COLO668 (cell line): ENCODE data around the gene RSPH4A.
"Not testable (repeated sequence)": the region's sequence is repeated elsewhere in the genome, so short reads cannot be mapped to it uniquely, and the experiment has no call there.

ENCODE experiments used
- DNase-seq: peaks from one replicate; lab custom pipeline; 2025; ENCODE audit not compliant: unreplicated experiment; lab: John Stamatoyannopoulos, UW

RSPH4A gene

DNA sequence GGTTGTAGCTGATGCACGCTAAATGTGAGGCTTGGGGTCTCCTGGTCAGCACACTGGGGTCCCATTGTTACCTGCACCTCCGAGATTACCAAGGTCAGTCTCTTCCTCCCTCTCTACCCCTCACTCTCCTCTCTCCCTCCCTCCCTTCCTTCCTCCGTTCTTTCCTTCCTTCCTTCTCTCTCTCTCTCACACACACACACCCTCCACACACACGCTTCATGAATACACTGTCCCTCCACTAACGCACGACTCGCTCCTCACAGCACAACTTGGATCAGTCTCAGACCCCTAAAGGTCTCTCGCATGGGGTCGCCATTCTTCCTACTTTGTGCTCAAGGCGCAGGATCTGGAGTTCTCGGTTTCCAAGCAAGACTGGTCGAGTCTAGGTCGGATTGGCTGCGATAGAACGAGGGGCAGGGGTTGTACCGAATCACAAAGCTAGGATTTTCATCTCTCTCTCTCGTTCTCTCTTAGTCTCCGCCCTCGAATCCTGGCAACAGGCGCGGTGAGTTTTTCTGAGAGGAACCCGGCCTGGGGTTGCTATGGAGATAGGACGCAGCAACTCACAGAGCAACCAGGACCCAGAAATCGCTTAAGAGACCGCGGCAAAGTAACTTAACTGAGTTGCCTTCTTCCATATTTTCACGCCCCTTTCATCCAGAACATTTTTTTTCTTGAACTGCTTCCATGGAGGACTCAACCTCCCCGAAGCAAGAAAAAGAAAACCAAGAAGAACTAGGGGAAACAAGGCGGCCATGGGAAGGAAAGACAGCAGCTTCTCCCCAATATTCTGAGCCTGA, at the start of gene RSPH4A:
TSS of gene RSPH4A (plus strand) at position 543 of the 800 bp plus-strand sequence. CDS start at position 688, 145 bp downstream.
- DNase-seq: peak; percentile 77

DNA sequence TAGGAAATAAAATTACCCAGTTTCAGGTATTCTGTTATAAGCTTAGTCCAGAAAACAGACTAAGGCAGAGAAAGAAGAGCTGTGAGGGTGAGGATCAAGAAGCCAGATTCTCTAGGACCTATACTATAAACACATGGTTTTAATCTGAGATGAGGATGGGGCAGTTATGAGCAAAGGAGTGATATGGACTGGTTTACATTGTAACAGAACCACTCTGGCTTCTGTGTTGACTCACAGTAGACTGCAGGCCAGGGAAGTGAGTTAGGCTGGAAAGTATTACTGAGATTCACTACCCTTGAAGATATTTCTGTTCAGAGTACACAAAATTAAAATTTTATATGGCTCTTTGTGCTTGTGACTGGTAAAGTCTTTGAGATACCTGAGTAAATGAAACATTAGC, 48.2 kb upstream of the RSPH4A start:
- no peak for DNase-seq

DNA sequence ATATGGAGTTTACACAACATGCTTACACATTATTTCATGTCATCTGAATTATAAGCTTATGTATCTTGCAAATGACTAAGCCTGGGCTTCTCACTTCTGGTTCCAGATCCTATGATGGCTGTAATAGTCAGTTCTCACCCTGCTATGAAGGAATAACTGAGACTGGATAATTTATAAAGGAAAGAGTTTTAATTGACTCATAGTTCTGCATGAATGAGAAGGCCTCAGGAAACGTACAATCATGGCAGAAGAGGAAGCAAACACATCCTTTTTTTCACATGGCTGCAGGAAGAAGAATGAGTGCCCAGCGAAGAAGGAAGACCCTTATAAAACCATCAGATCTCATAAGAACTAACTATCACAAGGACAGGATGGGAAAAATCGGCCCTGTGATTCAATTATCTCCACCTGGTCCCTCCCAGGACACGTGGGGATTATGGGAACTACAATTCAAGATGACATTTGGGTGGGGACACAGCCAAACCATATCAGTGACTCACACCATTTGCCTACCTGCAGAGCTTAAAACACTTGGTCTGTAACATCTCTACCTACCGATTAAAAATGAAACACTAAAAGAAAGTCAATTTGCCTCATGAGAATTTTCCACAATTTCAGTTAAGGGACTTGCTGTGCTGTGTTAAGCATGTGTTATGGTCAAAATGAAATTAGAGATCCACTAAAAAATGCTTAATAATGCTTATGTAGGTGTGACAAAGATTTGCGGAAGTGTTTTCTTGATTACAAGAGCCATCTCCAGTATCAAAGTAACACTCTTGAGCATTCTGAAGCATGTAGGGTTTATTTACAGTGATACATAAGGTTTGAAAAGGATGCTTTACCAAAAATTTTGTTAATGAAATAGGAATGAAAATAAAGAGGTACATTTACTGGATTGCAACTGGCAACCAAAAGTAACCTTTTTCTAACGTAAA, 47.2 kb upstream of the RSPH4A start:
- DNase-seq: no peak

DNA sequence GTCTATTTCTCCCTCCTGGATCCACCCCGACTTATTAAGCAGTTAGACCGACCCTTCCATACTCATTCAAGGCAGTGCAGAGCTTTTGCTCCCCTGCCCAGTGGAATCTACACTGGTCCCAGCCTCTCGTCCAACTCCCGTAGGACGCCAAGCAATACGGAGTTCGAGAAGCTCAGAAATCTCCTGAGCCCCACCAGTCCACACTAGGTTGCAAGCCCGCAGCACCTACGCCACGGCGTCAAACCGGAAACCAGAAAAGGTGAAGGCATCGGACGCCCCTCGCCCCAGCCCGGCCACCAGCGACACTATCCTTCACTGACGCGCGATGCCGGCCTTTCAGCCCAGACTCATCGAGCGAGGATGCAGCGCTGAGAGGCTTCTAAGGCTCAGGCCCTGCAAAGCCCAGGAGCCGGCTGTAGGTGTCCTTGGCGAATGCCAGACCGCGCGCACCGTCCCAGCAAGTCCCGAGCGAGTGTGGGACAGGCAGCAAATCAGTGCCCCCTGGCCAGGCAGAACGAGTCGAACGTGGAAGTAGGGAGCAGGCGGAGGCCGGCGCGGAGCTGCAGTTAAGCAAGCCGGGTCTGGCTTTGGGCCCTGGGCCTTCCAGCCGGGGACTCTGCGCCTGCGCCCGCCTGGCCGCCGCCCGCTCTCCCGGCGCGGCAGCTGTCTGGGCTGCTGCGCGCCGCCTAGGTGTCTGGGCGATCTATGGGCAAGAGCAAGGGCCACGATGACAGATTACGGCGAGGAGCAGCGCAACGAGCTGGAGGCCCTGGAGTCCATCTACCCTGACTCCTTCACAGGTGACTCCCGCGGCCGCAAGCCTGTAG, 45.2 kb upstream of the RSPH4A start, which contains the start of gene RWDD1:
TSS of gene RWDD1 (plus strand) at position 649 of the 827 bp plus-strand sequence. CDS start at position 728, 79 bp downstream.
- DNase-seq: peak; percentile 95

DNA sequence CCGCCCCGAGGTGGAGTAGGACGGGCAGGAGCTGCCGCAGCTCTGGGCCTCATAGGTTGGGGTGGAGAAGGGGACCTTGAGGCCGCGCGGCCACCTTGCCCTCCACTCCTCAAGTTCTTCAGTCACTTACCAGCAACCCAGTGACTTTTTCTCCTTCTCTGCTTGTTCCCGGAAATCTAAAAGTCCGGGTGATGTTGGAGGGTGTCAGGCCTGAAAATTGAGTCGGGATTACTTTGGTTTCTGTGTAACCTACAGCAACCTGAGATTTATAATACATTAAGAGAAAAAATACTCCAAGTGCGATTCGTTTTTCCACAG, 44.6 kb upstream of the RSPH4A start:
- no peak for DNase-seq

DNA sequence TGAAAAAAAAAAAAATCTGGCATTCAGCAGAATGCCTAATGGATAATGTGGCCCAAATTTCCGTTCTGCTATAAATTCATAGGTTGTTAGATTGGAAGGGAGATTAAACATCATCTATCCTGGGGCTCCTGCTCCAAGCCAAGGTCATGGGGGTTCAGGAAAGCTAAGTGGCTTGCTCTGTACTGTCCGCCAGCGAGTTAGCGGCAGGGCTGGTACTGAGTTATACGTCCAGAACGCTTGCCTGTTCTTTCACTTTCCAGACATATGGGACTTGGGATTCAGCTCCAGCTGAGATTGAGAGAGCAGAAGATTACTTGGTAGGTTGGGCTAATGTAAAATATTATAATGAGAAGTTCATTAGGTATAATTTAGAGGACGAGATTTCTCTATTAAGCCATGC, 44.1 kb upstream of the RSPH4A start:
- DNase-seq: peak; percentile 18

DNA sequence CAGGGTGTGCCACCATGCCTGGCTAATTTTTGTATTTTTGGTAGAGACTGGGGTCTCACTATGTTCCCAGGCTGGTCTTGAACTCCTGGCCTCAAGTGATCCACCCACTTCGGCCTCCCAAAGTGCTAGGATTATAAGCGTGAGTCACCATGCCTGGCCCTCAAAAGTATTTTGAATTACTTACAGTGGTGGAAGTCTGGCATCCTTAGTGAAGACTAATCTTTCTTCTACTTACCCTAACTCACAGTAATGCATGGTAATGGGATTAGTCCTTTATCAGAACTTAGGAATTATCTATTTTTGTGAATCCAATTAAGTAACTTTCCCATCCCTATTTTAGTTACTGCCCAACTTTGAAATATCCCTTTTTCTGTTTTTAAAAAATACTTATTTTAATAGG, 41.1 kb upstream of the RSPH4A start:
- DNase-seq: no peak

DNA sequence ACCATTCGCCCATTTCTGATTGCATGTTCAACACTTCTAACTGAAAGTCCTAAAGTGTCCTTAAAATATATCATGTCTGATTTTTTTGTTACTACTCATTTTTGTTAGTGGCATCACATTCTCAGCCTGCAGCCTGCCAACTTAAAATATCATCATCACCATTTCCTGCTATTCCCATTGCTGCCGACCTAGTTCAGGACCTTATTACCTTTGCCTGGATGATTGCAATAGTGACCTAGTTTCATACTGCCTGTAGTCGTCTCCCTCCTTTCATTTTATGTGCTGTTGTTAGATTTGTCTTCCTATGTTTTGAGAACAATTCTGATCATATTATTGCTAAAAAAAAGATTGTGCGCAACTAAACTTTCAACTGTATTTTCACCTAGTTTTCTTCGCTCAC, 38.8 kb upstream of the RSPH4A start:
- no peak for DNase-seq

DNA sequence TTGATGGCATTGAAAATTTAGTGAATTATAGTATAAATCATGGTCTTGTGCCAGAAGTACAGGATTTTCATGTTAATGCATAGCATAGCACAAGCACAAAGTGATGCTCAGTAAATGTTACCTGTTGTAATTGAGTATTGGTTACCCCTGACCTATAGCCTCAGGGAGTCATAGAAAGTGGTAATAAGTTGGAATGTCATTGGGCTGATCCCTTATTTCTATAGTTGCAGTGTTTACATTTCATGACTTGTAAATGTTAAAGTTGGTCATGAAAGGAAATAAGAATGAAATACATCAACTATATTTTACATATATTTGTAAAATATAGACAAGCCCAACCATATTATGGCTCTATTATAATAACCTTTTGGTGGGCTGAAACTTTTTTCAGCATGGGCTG, 37.9 kb upstream of the RSPH4A start:
- no peak for DNase-seq

DNA sequence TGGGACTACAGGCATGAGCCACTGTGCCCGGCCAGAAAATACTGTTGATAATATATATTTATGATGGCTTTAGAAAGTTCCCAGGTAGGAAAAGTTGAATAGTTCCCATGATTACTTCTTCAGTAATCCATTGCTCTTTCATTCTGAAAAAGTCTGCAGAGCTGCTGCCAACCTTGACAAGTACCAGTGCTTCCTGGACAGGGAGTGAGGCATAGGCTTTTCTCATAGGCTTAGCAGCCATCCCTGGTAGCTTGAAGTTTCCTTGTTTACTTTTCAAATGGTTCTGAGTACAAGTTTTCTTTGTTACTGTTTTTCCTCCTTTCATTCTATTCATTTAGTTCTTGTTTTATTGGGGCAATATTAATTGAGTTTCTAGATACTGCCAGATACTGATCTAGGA, 37.1 kb upstream of the RSPH4A start:
- DNase-seq: no peak

DNA sequence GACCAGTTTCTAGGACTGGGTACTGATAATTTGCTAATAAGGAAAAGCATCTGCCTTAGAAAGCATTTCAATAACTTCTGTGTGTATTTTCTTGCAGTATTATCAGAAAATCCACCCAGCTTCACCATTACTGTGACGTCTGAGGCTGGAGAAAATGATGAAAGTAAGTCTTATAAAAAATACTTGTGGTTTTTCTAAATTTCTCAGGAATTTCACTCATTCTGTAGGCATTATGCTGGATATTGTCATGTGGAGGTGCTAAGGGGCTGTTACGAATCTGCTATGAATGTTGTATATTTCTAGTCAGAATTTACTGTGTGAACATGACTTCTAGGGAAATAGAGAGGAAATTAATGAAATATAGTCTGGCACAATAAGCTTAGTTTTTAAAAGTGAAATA, 36.1 kb upstream of the RSPH4A start:
- no peak for DNase-seq

DNA sequence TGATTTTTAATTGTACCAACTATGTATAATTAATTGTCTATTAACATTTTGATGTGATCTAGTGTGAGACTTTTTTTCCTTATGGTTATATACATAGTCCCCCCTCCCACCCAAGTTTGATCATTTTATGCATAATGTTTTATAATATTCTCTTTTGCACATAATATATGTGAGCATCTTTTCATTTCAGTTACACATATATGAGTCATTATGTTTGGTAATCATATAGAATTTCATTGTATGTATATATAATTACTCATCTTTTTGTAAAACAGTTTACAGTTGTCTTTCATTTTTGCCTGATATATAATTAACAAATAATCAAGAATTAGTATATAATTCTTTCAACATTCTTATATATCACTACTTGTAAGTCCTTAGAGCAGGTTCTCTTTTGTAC, 30.0 kb upstream of the RSPH4A start:
- no peak for DNase-seq

DNA sequence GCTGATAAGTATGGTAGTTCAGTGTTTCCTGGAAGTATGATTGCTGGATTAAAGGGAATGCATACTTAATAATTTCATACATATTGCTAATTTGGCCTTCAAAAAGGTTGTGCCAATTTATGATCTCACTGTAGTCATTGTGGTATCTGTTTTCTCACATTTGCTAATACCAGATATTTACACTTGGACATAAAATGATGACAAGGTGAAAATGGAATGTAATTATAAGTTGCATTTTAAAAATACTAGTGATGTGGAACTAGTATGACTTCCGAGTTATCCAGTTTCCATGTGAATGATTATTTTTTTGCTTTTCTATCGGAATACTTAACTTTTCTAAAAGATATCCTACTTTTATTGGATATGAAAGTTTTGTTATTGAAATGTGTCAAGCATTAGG, 29.5 kb upstream of the RSPH4A start:
- DNase-seq: no peak

DNA sequence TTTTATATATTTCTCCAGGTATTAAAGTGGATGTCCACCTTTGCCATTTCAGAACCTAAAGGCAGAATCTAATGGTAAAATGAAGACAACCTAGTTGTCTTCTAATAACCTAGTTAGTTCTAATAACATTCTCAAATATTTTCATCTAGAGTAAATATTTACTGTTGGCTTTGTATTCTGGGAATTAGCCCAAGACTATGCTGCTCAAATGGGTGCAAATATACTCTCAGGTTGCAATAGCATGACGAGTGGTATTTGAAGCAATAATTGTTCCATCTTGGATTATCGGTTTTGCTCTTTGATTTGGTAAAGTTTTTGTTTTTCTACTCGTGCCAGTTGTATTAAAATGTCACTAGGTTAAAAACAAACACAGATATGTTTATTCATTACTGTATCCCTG, 21.0 kb upstream of the RSPH4A start:
- no peak for DNase-seq

DNA sequence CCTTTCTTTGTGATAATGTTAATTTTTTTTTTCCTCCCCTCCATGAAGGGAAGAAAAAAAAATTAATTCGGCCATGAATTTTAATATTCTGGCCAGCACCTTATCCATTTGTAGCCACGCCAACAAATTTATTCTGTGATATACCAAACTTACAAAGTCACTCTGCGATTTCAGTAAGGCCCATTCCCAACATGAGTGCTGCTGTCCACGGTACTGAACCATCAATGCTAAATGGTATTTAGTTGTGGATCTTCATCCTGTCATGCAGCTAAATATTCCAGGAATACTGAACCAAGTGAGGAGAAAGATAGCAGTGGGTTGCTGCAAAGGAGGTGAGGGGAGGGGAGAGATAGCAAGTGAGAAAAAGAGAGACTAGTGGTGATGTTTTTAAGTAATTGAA, 19.5 kb upstream of the RSPH4A start:
- DNase-seq: no peak

DNA sequence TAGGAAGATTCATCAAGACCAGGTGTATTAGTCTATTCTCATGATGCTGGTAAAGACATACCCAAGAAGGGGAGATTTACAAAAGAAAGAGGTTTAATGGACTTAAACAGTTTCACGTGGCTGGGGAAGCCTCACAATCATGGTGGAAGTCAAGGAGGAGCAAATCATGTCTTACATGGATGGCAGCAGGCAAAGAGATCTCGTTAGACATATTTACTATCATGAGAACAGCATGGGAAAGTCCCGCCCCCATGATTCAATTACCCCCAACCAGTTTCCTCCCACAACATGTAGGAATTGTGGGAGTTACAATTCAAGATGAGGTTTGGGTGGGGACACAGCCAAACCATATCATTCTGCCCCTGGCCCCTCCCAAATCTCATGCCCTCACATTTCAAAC, 12.4 kb upstream of the RSPH4A start:
- DNase-seq: not testable (repeated sequence)

DNA sequence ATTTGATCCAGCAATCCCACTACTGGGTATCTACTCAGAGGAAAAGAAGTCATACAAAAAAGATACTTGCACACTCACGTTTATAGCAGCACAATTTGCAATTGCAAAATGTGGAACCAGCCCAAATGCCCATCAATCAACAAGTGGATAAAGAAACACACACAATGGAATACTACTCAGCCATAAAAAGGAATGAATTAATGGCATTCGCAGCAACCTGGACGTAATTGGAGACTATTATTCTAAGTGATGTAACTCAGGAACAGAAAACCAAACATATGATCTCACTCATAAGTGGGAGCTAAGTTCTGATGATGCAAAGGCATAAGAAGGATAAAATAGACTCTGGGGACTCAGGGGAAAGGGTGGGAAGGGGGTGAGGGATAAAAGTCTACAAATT, 11.4 kb upstream of the RSPH4A start:
- not testable (repeated sequence) for DNase-seq

DNA sequence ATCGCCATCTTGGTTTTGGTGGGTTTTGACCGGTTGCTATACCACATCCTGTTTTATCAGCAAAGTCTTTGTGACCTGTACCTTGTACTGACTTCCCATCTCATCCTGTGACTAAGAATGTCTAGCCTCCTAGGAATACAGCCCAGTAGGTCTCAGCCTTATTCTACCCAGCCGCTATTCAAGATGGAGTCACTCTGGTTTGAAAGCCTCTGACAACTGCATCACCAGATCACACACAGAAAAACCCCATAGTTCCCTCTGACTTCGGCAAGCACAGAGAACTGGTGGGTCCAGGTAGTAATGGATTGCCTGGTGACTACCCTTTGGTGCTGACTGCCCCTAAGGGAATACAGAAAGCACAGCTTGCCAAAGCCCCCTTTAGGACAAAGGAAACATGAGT, 10.3 kb upstream of the RSPH4A start:
- DNase-seq: no peak

DNA sequence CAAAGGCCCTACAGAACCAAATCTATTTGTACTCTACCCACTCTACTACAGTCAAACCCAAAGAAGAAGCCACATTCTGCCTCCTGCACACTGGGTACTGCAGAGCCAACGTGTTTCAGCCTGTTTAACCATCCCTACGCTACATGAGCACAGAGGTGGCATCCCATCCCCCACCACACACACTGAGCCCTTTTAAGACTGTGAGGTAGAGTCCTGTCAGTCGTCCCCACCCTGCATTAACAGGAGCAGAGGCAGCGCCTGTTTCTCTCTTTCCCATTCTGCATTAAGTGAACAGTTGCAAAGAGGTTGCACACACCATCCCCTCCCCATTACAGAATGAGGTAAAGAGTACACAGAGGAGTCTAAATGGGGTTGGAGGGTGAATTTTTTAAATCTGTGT, 5.2 kb upstream of the RSPH4A start:
- DNase-seq: no peak

DNA sequence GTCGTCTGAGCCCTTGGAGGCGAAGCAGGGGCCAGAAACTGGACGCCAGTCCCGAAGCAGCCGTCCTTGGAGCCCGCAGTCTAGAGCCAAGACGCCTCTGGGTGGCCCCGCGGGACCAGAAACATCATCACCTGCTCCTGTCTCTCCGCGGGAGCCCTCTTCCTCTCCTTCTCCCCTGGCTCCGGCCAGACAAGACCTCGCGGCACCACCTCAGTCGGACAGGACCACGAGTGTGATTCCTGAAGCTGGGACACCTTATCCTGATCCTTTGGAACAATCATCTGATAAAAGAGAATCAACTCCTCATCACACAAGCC, 416 bp downstream of the RSPH4A start:
- no peak for DNase-seq

DNA sequence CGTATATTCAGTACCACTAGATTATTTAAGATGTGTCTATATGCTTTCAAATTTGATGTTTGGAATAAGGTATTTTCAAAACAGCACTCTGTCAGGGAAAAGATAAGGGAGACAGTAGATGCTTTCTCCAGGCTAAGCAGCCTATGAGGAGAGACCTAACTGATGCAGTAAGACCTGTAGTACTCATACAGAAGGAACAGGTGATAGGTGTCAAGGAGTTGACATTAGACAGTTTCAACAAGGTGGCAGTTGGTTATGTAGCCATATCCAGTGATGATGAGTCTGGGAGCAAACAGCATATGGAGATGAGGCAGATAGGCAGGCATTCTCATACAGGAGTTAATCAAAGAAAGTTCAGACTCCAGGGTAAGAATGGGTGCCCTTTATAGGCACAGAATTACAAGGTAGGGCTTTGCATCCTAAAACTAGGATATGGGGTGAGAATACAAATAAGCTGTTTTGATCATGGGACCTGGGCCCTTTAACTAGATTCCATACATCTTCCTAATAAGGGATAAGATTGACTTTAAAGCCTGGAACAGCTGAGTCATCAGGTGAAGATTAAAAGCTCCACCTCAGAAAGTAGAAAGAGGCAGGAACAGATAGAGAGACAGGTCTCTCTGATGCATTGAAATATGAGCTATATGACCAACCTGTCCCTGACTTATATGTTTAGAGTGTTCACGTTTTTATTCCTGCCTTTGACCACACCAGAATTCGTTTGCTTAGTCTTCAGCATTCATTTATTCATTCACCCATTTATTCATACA, 7.9 kb downstream of the RSPH4A start:
- no peak for DNase-seq
